Panc1 (cell line): ENCODE results near the gene ENOPH1.

Experiments
- CTCF ChIP-seq: fragments of 450-650 bp; IDR thresholded peaks from 2 replicates; pipeline ENCODE4 v1.5.1; 2017; ENCODE audit warnings: mild to moderate bottlenecking
- POLR2AphosphoS5 ChIP-seq: IDR thresholded peaks from 2 replicates; pipeline ENCODE4 v1.6.1; 2012; ENCODE audit warnings: mild to moderate bottlenecking, low read depth, low read length, moderate library complexity
- REST ChIP-seq, 2 experiments: IDR thresholded peaks; 2 replicates each; pipeline ENCODE4 v1.6.1; 2011 to 2012; ENCODE audit warnings: low read depth in 2 of 2, control low read depth in 1 of 2, low read length in 1 of 2, mild to moderate bottlenecking in 1 of 2, moderate library complexity in 1 of 2; ENCODE audit not compliant: insufficient read depth in 1 of 2
- SIN3A ChIP-seq: IDR thresholded peaks from 2 replicates; pipeline ENCODE4 v1.6.1; 2012; ENCODE audit warnings: low read depth, mild to moderate bottlenecking, low read length, moderate library complexity, borderline replicate concordance; ENCODE audit not compliant: insufficient read depth

GRCh38 chr4:82473621-82474164, 43.3 kb downstream of the ENOPH1 start:
- no peak for TF ChIP-seq CTCF
- no peak for TF ChIP-seq REST (IDR thresholded peaks at IDR 0.05; ENCODE audit: insufficient read depth in 1 of 2, low read depth in 2 of 2, low read length in 1 of 2)
- TF ChIP-seq POLR2AphosphoS5: no peak
- no peak for TF ChIP-seq SIN3A
